ENCODE measurements around the gene MAP3K2. TPM values are rescaled to one million over a fixed set of nuclear protein-coding genes. Genes with fewer than 3 reads are reported as not detected.

The MAP3K2 gene
- total RNA-seq, 4 donors from 2014 or later: 58.9 to 68.5 (median 63.0) TPM

DNA sequence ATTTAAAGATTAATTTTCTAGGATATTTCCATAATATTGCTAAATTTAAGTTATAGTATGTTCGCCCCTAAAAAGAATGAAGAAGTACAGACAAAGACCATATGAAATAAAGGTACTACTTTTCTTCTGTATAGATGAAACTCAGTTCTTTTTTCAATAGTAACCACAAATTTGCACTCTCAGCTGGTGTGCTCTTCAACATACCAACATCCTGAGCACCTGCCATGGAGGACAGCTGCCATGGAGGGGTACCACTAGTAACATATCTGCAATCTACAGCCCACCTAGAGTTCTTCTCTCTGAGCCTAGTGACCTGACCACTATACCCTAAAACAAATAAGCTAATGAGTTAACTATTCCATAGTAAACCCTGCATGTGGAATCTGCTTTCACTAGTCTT is 57.0 kb downstream of the MAP3K2 start:
- 98% methylated on average over 1 of the region's 1 CpG for WGBS, 2 donors
- intact Hi-C loops (cut with DNase I; ENCODE audit: low total_unique reads): no loop called here
- no peak overlapping the region for H3K4me3 ChIP-seq (ENCODE audit: low read depth, poor library complexity, severe bottlenecking)
- no peak for DNase-seq (ENCODE audit: low spot score in 2 of 2)
- TF ChIP-seq, protein P1, sequence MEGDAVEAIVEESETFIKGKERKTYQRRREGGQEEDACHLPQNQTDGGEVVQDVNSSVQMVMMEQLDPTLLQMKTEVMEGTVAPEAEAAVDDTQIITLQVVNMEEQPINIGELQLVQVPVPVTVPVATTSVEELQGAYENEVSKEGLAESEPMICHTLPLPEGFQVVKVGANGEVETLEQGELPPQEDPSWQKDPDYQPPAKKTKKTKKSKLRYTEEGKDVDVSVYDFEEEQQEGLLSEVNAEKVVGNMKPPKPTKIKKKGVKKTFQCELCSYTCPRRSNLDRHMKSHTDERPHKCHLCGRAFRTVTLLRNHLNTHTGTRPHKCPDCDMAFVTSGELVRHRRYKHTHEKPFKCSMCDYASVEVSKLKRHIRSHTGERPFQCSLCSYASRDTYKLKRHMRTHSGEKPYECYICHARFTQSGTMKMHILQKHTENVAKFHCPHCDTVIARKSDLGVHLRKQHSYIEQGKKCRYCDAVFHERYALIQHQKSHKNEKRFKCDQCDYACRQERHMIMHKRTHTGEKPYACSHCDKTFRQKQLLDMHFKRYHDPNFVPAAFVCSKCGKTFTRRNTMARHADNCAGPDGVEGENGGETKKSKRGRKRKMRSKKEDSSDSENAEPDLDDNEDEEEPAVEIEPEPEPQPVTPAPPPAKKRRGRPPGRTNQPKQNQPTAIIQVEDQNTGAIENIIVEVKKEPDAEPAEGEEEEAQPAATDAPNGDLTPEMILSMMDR (IDR thresholded peaks at IDR 0.05): no peak
- TF ChIP-seq POLR2A (IDR thresholded peaks at IDR 0.05): no peak

DNA sequence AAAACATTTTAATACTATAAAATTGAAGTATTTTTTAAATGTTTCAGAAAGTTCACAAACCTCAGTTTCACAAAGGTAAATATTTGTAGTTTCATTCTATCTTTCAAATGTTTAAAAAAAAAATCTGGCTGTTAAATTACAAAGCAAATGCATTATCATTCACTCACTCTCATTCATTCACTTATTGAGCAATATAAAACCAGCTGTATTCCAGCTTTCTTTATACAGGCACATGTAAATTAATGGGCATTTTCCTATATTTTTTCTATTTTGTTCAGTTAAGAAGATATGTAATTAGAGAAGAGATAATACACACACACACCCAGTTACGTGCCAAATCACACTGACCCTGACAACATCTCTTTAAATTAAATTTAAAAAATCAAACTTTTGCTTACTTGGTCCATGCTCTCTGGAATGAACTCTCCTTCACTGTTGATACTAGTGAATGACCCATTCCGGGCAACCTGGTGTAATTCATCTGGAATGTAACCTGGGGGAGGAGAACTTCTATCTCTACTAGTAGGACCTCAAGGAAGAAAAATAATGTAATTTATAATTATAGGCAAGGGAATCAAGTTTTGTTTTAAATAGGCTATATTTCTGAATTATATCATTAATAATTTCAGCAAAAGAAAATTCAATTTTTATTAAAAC is 61.4 kb downstream of the MAP3K2 start:
- no peak for DNase-seq (ENCODE audit: low spot score in 2 of 2)
- H3K4me3 ChIP-seq (ENCODE audit: low read depth, poor library complexity, severe bottlenecking): no peak overlapping the region
- 88 to 92% methylated on average over 2 of the region's 2 CpGs for WGBS, 2 donors
- intact Hi-C loops (cut with DNase I; ENCODE audit: low total_unique reads): no loop called here
- TF ChIP-seq, protein P1 (IDR thresholded peaks at IDR 0.05): no peak
- no peak for TF ChIP-seq POLR2A (IDR thresholded peaks at IDR 0.05)

DNA sequence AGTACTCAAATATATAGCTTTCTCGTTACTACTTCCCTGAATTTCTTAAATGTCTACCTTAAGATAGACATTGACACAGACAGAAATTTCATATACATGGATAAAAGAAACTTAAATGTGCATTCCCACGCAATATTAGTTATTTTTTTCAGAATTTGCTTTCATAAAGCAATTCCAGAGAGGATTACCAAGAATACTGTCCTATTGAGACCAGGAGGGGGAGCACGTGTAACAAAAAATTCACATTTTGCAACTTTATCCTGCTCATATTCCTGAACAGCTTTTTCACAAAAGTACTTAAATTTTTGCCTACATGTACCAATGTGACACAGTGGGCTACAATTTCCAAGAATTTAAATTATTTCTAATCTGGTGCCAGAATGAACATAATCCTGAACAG is 63.1 kb downstream of the MAP3K2 start:
- no peak for DNase-seq (ENCODE audit: low spot score in 2 of 2)
- intact Hi-C loops (cut with DNase I; ENCODE audit: low total_unique reads): no loop called here
- WGBS, 2 donors: 55 to 65% methylated on average over 3 of the region's 3 CpGs
- no peak for TF ChIP-seq POLR2A (IDR thresholded peaks at IDR 0.05)
- TF ChIP-seq, protein P1 (IDR thresholded peaks at IDR 0.05): no peak
- H3K4me3 ChIP-seq (ENCODE audit: low read depth, poor library complexity, severe bottlenecking): no peak overlapping the region

DNA sequence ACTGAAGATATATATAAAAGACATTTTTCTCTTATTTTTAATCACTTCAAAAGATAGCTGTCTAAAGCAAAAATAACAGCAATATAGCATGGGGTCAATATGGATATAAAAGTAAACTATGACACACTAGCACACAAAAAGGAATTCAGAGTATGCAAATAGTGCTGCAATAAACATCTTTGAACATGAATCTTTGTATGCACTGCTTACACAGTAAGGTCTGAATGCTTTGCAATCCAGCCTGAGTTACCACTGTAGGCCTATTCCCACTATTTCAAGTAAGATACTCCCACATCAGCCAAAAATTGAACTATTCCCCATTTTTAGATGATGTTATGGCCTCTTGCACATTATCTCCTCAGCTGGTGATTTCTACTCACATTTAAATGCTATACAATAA is 66.5 kb downstream of the MAP3K2 start:
- intact Hi-C loops (cut with DNase I; ENCODE audit: low total_unique reads): no loop called here
- TF ChIP-seq POLR2A (IDR thresholded peaks at IDR 0.05): no peak
- TF ChIP-seq, protein P1 (IDR thresholded peaks at IDR 0.05): no peak
- DNase-seq (ENCODE audit: low spot score in 2 of 2): no peak
- H3K4me3 ChIP-seq (ENCODE audit: low read depth, poor library complexity, severe bottlenecking): no peak overlapping the region

GRCh38 chr2:127320586-127321275 is 67.0 kb downstream of the MAP3K2 start:
- 97 to 100% methylated on average over 1 of the region's 1 CpG for WGBS, 2 donors
- DNase-seq (ENCODE audit: low spot score in 2 of 2): no peak
- no peak overlapping the region for H3K4me3 ChIP-seq (ENCODE audit: low read depth, poor library complexity, severe bottlenecking)
- intact Hi-C loops (cut with DNase I; ENCODE audit: low total_unique reads): no loop called here
- TF ChIP-seq POLR2A (IDR thresholded peaks at IDR 0.05): no peak
- TF ChIP-seq, protein P1 (IDR thresholded peaks at IDR 0.05): no peak
